Psoas muscle (tissue), 8 donors: ENCODE results near the gene KRT1. TPM values are rescaled to one million over a fixed set of nuclear protein-coding genes. Genes with fewer than 3 reads are reported as not detected.

Source experiments
- ATAC-seq, 4 donors: fragments of 200-7000 bp; cut with Tn5 transposase; one replicate each; pipeline ENCODE4 v1.9.1; 2020; ENCODE audit warnings: moderate library complexity in 3 of 4, mild to moderate bottlenecking in 2 of 4
- DNase-seq, 2 donors: peaks; one replicate each; pipeline ENCODE4 v3.0.0-alpha.2; 2020
- H3K27ac ChIP-seq: fragments of 200-600 bp; one replicate; pipeline ENCODE4 v1.8.0; 2022
- H3K27me3 ChIP-seq, 3 donors: fragments of 200-600 bp in 1 of 3; one replicate each; pipeline versions ENCODE4 v1.6.1 to v1.8.0; 2013 to 2022; ENCODE audit warnings: low read length in 2 of 3, mild to moderate bottlenecking in 2 of 3, moderate library complexity in 1 of 3; ENCODE audit not compliant: insufficient read depth in 3 of 3
- H3K36me3 ChIP-seq, 2 donors: fragments of 200-600 bp in 1 of 2; one replicate each; pipeline versions ENCODE4 v1.6.1 to v1.8.0; 2013 to 2022; ENCODE audit warnings: low read depth in 1 of 2, mild to moderate bottlenecking in 1 of 2, moderate library complexity in 1 of 2; ENCODE audit not compliant: insufficient read depth in 1 of 2
- H3K4me1 ChIP-seq: fragments of 200-600 bp; one replicate; pipeline ENCODE4 v1.8.0; 2022
- H3K4me3 ChIP-seq: fragments of 200-600 bp; one replicate; pipeline ENCODE4 v1.8.0; 2022; ENCODE audit warnings: mild to moderate bottlenecking
- H3K9me3 ChIP-seq: fragments of 200-600 bp; one replicate; pipeline ENCODE4 v1.8.0; 2022
- WGBS, 3 donors: extraction: QIAGEN DNeasy Blood & Tissue Kit; methylation state at CpG; one replicate each; pipeline versions ENCODE4 v1.1.6 to v1.1.7; 2013; 5-methylcytosine and 5-hydroxymethylcytosine counted together
- intact Hi-C, 2 donors: fragments of 100-400 bp; cut with DNase I; formaldehyde crosslinking; loops; one replicate each; pipeline versions ENCODE4 v1.11.0 to v1.14.2; 2022
- polyA plus RNA-seq, 3 donors: library from polyadenylated mRNA; stranded (reverse); fragments of 200-250 nt; gene quantifications; one replicate each; pipeline ENCODE4 v1.2.3, GENCODE V29; 2013
- total RNA-seq, 4 donors: library from RNA; stranded (reverse); fragmentation: NEBNext Ultra II Directional in 2 of 4; extraction: Animal tissue kit (Norgen Biotek cat#: 25700) in 2 of 4; gene quantifications; one replicate each; pipeline versions ENCODE4 v1.2.1 to v1.2.4, GENCODE V29; 2021 to 2023
- TF ChIP-seq, protein P1 (sequence below): fragments of 200-600 bp; IDR thresholded peaks from one replicate; pipeline ENCODE4 v1.8.0; 2022; ENCODE audit warnings: antibody characterized with exemption
- donor health status: healthy with polysubstance abuse.
- donor health status: DM: no; HTN: no; CAD: no; lungs with moderate emphysema.
- donor health status: Bipolar disorder and iron deficiency.
- donor health status: healthy.
- donor health status: DM: yes; HTN: yes; CAD: no.
- donor health status: DM: no; HTN: no; CAD: no.
- donor health status: DM: no; HTN: no; CAD: no.
- donor health status: DM: yes; HTN: yes; CAD: no.

Gene KRT1
- total and polyA plus RNA-seq, 7 donors, result 0.13 to 1.1 (median 0.20) TPM; not detected in 3

GRCh38 chr12:52689936-52690335, 9.7 kb upstream of the KRT1 start:
- 67 to 70% (median 70%) methylated on average over 1 of the region's 1 CpG for WGBS, 3 donors
- H3K27me3 ChIP-seq, result peaks cover 0 to 52% (median 15%) of the 10 kb centered on the region in 3 donors
- intact Hi-C loops, result no loop called here
- no peak overlapping the region for H3K27ac ChIP-seq
- TF ChIP-seq, protein P1, sequence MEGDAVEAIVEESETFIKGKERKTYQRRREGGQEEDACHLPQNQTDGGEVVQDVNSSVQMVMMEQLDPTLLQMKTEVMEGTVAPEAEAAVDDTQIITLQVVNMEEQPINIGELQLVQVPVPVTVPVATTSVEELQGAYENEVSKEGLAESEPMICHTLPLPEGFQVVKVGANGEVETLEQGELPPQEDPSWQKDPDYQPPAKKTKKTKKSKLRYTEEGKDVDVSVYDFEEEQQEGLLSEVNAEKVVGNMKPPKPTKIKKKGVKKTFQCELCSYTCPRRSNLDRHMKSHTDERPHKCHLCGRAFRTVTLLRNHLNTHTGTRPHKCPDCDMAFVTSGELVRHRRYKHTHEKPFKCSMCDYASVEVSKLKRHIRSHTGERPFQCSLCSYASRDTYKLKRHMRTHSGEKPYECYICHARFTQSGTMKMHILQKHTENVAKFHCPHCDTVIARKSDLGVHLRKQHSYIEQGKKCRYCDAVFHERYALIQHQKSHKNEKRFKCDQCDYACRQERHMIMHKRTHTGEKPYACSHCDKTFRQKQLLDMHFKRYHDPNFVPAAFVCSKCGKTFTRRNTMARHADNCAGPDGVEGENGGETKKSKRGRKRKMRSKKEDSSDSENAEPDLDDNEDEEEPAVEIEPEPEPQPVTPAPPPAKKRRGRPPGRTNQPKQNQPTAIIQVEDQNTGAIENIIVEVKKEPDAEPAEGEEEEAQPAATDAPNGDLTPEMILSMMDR, result no peak
- no peaks in the 10 kb centered on the region for H3K9me3 ChIP-seq
- no peak for ATAC-seq
- no peaks in the 10 kb centered on the region for H3K4me1 ChIP-seq
- no peaks in the 10 kb centered on the region for H3K36me3 ChIP-seq
- no peak overlapping the region for H3K4me3 ChIP-seq
- DNase-seq, result no peak

- DNase-seq (no peak), ATAC-seq (no peak)
- no peaks in the 10 kb centered on the region for H3K36me3 ChIP-seq
- H3K9me3 ChIP-seq, result no peaks in the 10 kb centered on the region
- peaks cover 0 to 55% (median 15%) of the 10 kb centered on the region in 3 donors for H3K27me3 ChIP-seq
- intact Hi-C loops, result no loop called here
- H3K27ac ChIP-seq, result no peak overlapping the region
- TF ChIP-seq, protein P1, result no peak
- no peaks in the 10 kb centered on the region for H3K4me1 ChIP-seq
- no peak overlapping the region for H3K4me3 ChIP-seq
Measured at GRCh38 chr12:52689239-52689638, 9.0 kb upstream of the KRT1 start.

- DNase-seq (no peak), ATAC-seq (no peak)
- Histone ChIP-seq H3K27ac (no peak overlapping the region), H3K36me3 (no peaks in the 10 kb centered on the region), H3K4me3 (no peak overlapping the region), H3K9me3 (no peaks in the 10 kb centered on the region), H3K4me1 (no peaks in the 10 kb centered on the region), H3K27me3 (peaks cover 0 to 55% (median 15%) of the 10 kb centered on the region in 3 donors)
- TF ChIP-seq, protein P1, result no peak
- WGBS, 3 donors, result 56 to 65% (median 64%) methylated on average over 2 of the region's 2 CpGs
- intact Hi-C loops, result no loop called here
Measured at GRCh38 chr12:52688481-52688880, 8.3 kb upstream of the KRT1 start.

DNA sequence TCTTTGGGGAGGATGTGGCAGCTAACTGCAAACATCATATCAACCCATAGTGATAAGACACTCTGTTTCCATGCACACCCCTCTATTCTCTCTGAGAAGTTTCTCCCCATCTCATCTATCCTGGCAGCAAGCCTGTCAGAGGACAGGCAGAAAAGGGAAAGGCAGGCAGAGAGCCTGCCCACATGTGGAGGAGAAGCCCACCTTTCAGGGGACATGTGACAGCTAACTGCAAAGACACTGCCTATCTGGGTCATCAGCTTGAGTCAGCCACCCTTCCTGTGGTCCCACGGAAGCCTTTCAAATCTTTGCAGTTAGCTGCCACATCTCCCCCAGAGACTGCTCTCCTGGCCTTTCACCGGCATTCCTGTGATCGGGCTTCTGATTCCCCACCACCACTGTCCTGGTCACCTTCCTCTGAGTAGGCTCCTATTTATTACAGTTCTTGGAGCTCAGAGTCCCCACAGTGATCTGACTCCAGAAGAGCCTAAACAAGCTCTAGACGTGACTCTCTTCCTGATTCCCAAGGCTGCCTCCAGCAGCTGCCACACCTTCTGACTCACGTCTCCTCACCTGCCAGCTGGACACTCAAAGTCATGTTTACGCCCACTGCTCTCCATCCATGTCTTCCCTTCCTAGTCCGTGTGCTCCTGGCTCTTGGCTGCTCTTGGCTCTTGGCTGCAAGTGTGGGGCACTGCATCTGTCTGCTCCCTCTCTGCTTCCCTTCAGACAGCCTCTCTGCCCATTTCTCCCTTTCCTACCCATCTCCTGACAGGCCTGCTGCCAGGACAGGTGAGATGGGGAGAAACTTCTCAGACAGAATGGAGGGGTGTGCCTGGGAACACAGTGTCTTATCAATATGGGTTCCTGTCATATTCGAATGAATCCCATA, 7.5 kb upstream of the KRT1 start:
- Histone ChIP-seq H3K4me3 (no peak overlapping the region), H3K36me3 (no peaks in the 10 kb centered on the region), H3K27ac (no peak overlapping the region), H3K9me3 (no peaks in the 10 kb centered on the region), H3K4me1 (no peaks in the 10 kb centered on the region), H3K27me3 (peaks cover 0 to 50% (median 10%) of the 10 kb centered on the region in 3 donors)
- TF ChIP-seq, protein P1, result no peak
- no peak for ATAC-seq
- intact Hi-C loops, result no loop called here
- DNase-seq, result no peak
- WGBS, 3 donors, result 63 to 75% (median 66%) methylated on average over 8 of the region's 8 CpGs
